HG03457 (cell line): Measurements from ENCODE around the gene REV3L.

Source experiments
- ATAC-seq: cut with Tn5 transposase; IDR thresholded peaks from one replicate; pipeline ENCODE4 v1.9.1; 2021; ENCODE audit warnings: moderate number of reproducible peaks; ENCODE audit not compliant: unreplicated experiment

REV3L gene

GRCh38 chr6:111471533-111471932 lies 11.5 kb downstream of the REV3L start:
- no peak for ATAC-seq

- no peak for ATAC-seq
Observed at GRCh38 chr6:111470991-111471390, 12.0 kb downstream of the REV3L start.

- ATAC-seq = no peak
Observed at GRCh38 chr6:111469543-111469942, 13.5 kb downstream of the REV3L start.

- ATAC-seq = no peak
Observed at GRCh38 chr6:111468329-111469012, 14.5 kb downstream of the REV3L start.

- no peak for ATAC-seq
Observed at GRCh38 chr6:111464184-111464583, 18.8 kb downstream of the REV3L start.

- no peak for ATAC-seq
Observed at GRCh38 chr6:111462770-111463391, 20.1 kb downstream of the REV3L start.

- ATAC-seq = no peak
Observed at GRCh38 chr6:111461860-111462259, 21.2 kb downstream of the REV3L start.

GRCh38 chr6:111458670-111459232 lies 24.3 kb downstream of the REV3L start:
- no peak for ATAC-seq

- ATAC-seq = no peak
Observed at GRCh38 chr6:111456208-111456607, 26.8 kb downstream of the REV3L start.

- ATAC-seq = no peak
Observed at GRCh38 chr6:111450636-111451035, 32.4 kb downstream of the REV3L start.

- no peak for ATAC-seq
Observed at GRCh38 chr6:111450087-111450486, 32.9 kb downstream of the REV3L start.

GRCh38 chr6:111449129-111449528 lies 33.9 kb downstream of the REV3L start:
- no peak for ATAC-seq

- no peak for ATAC-seq
Observed at GRCh38 chr6:111447051-111447450, 36.0 kb downstream of the REV3L start.

GRCh38 chr6:111445861-111446267 lies 37.2 kb downstream of the REV3L start:
- no peak for ATAC-seq

- no peak for ATAC-seq
Observed at GRCh38 chr6:111444794-111445193, 38.2 kb downstream of the REV3L start.

- ATAC-seq = no peak
Observed at GRCh38 chr6:111441678-111442243, 41.3 kb downstream of the REV3L start.

- no peak for ATAC-seq
Observed at GRCh38 chr6:111439171-111439570, 43.8 kb downstream of the REV3L start.

- ATAC-seq = no peak
Observed at GRCh38 chr6:111437573-111437972, 45.4 kb downstream of the REV3L start.

- ATAC-seq = no peak
Observed at GRCh38 chr6:111432511-111432910, 50.5 kb downstream of the REV3L start.

- no peak for ATAC-seq
Observed at GRCh38 chr6:111430605-111431376, 52.2 kb downstream of the REV3L start.

GRCh38 chr6:111429571-111429970 lies 53.4 kb downstream of the REV3L start:
- no peak for ATAC-seq
